GM19463 (cell line): ENCODE measurements around the gene MATN1.
"Not testable (repeated sequence)": the region's sequence is repeated elsewhere in the genome, so short reads cannot be mapped to it uniquely, and the experiment has no call there.

Experiments
- ATAC-seq: cut with Tn5 transposase; IDR thresholded peaks from one replicate; pipeline ENCODE4 v1.9.1; 2021; ENCODE audit warnings: mild to moderate bottlenecking, moderate library complexity; ENCODE audit not compliant: unreplicated experiment

MATN1 gene

GRCh38 chr1:30700528-30701257 is 22.7 kb downstream of the MATN1 start:
- ATAC-seq = no peak

GRCh38 chr1:30699762-30700161 is 23.6 kb downstream of the MATN1 start:
- ATAC-seq = no peak

- ATAC-seq = no peak
Measured at GRCh38 chr1:30698401-30698981, 24.9 kb downstream of the MATN1 start.

- ATAC-seq = no peak
Measured at GRCh38 chr1:30697571-30698376, 25.6 kb downstream of the MATN1 start.

GRCh38 chr1:30696831-30697230 is 26.6 kb downstream of the MATN1 start:
- ATAC-seq = no peak

- ATAC-seq = no peak
Measured at GRCh38 chr1:30695439-30695841, 27.9 kb downstream of the MATN1 start.

- no peak for ATAC-seq
Measured at GRCh38 chr1:30694280-30695175, 28.9 kb downstream of the MATN1 start.

GRCh38 chr1:30693822-30694221 is 29.6 kb downstream of the MATN1 start:
- ATAC-seq = no peak

- ATAC-seq = no peak
Measured at GRCh38 chr1:30693366-30693765, 30.0 kb downstream of the MATN1 start.

- no peak for ATAC-seq
Measured at GRCh38 chr1:30692948-30693301, 30.5 kb downstream of the MATN1 start.

GRCh38 chr1:30692201-30692947 is 31.0 kb downstream of the MATN1 start:
- no peak for ATAC-seq

GRCh38 chr1:30691480-30691879 is 31.9 kb downstream of the MATN1 start:
- no peak for ATAC-seq

- ATAC-seq = no peak
Measured at GRCh38 chr1:30689901-30690645, 33.3 kb downstream of the MATN1 start.

- no peak for ATAC-seq
Measured at GRCh38 chr1:30688920-30689794, 34.2 kb downstream of the MATN1 start.

GRCh38 chr1:30688516-30688915 is 34.9 kb downstream of the MATN1 start:
- not testable (repeated sequence) for ATAC-seq

GRCh38 chr1:30687886-30688285 is 35.5 kb downstream of the MATN1 start:
- ATAC-seq = no peak

- no peak for ATAC-seq
Measured at GRCh38 chr1:30686236-30686935, 37.0 kb downstream of the MATN1 start.

- ATAC-seq = no peak
Measured at GRCh38 chr1:30685796-30686165, 37.6 kb downstream of the MATN1 start.
